Natural killer cell (primary cell): ENCODE measurements around the gene KASH5. TPM values are rescaled to one million over a fixed set of nuclear protein-coding genes. Genes with fewer than 3 reads are reported as not detected.

Source experiments
- ATAC-seq, 3 donors: fragments of 150-1000 bp in 2 of 3; fragments of 200-7000 bp in 1 of 3; cut with Tn5 transposase; 1 replicate in 1 of 3; 2 replicates in 2 of 3; pipeline ENCODE4 v1.10.0; 2021; ENCODE audit warnings: mild to moderate bottlenecking in 2 of 3, moderate library complexity in 2 of 3
- DNase-seq, 2 donors: peaks; one replicate each; pipeline versions ENCODE4 v3.0.0 to v3.0.0-alpha.2; 2013 to 2021; ENCODE audit warnings: mixed read lengths in 1 of 2
- H3K27ac ChIP-seq: one replicate; pipeline ENCODE4 v1.5.1; 2013; ENCODE audit warnings: mild to moderate bottlenecking, low read length
- H3K27me3 ChIP-seq: one replicate; pipeline ENCODE4 v1.6.1; 2013; ENCODE audit warnings: low read length; ENCODE audit not compliant: control insufficient read depth, insufficient read depth
- H3K36me3 ChIP-seq: one replicate; pipeline ENCODE4 v1.6.1; 2013; ENCODE audit warnings: low read length; ENCODE audit not compliant: control insufficient read depth, insufficient read depth
- H3K4me1 ChIP-seq: one replicate; pipeline ENCODE4 v1.6.1; 2013; ENCODE audit warnings: low read length; ENCODE audit not compliant: control insufficient read depth, insufficient read depth
- H3K4me3 ChIP-seq: one replicate; pipeline ENCODE4 v1.5.1; 2013; ENCODE audit warnings: low read length
- H3K9me3 ChIP-seq: one replicate; pipeline ENCODE4 v1.6.1; 2013; ENCODE audit warnings: low read length; ENCODE audit not compliant: control insufficient read depth, insufficient read depth
- H3K27ac Mint-ChIP-seq, 2 donors: one replicate each; pipeline ENCODE4 v1.8.0; 2022; ENCODE audit warnings: mild to moderate bottlenecking in 2 of 2, mixed read lengths in 2 of 2, moderate library complexity in 1 of 2
- H3K27me3 Mint-ChIP-seq, 2 donors: one replicate each; pipeline ENCODE4 v1.8.0; 2022; ENCODE audit warnings: low read depth in 2 of 2, mixed read lengths in 2 of 2
- H3K36me3 Mint-ChIP-seq: one replicate; pipeline ENCODE4 v1.8.0; 2022; ENCODE audit warnings: mixed read lengths
- H3K4me1 Mint-ChIP-seq, 2 donors: one replicate each; pipeline ENCODE4 v1.8.0; 2022; ENCODE audit warnings: mixed read lengths in 2 of 2
- H3K4me3 Mint-ChIP-seq: one replicate; pipeline ENCODE4 v1.8.0; 2022; ENCODE audit warnings: mild to moderate bottlenecking, moderate library complexity, mixed read lengths
- H3K9me3 Mint-ChIP-seq, 2 donors: one replicate each; pipeline ENCODE4 v1.8.0; 2022; ENCODE audit warnings: mixed read lengths in 2 of 2
- CTCF ChIP-seq: fragments of 200-600 bp; IDR thresholded peaks from one replicate; pipeline ENCODE4 v1.8.0; 2022; ENCODE audit warnings: antibody characterized with exemption
- WGBS: methylation state at CpG from one replicate; pipeline ENCODE4 v1.1.7; 2013; ENCODE audit warnings: missing lambda C conversion rate; ENCODE audit not compliant: insufficient coverage; 5-methylcytosine and 5-hydroxymethylcytosine counted together
- intact Hi-C: fragments of 100-400 bp; cut with micrococcal nuclease; formaldehyde crosslinking; loops from one replicate; pipeline ENCODE4 v1.14.2; 2022
- total RNA-seq, 4 donors: library from RNA; stranded (reverse); fragments of 120-200 nt in 1 of 4; gene quantifications; one replicate each; pipeline versions ENCODE4 v1.2.3 to v1.2.4, GENCODE V29; 2013 to 2022

Gene KASH5
- total RNA-seq, 3 donors from 2014 or later (not counting 1 experiment from before 2014, with no cell fraction given), result 0.73 to 0.80 TPM; not detected in 1

DNA sequence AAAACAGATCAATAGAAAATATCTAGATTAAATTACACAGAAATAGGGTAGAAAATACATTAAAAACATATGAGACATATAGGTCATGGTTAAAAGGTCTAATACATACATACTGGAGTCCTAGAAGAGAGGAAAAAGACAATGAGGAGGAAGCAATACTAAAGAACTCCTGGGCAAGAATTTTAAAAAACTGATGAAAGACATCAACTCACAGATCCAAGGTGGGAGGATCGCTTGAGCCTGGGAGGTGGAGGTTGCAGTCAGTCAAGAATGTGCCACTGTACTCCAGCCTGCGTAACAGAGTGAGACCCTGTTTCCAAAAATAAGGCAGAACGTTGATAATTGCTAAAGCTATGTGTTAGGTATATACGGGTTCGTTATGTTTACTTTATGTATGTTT is 5.4 kb upstream of the KASH5 start:
- intact Hi-C loops, result no loop called here
- Histone ChIP-seq H3K9me3 (no peaks in the 10 kb centered on the region), H3K4me1 (peaks cover 3% of the 10 kb centered on the region), H3K27ac (no peak overlapping the region), H3K4me3 (no peak overlapping the region), H3K36me3 (no peaks in the 10 kb centered on the region), H3K27me3 (no peaks in the 10 kb centered on the region)
- H3K36me3 Mint-ChIP-seq, result peaks cover 14% of the 10 kb centered on the region
- no peak overlapping the region for H3K27ac Mint-ChIP-seq
- H3K4me3 Mint-ChIP-seq, result no peak overlapping the region
- no peak for TF ChIP-seq CTCF
- DNase-seq (no peak), ATAC-seq (no peak)
- 97% methylated on average over 3 of the region's 5 CpGs for WGBS
- peaks cover 0 to 5% of the 10 kb centered on the region in 2 donors for H3K4me1 Mint-ChIP-seq
- H3K9me3 Mint-ChIP-seq, result peaks cover 3 to 7% of the 10 kb centered on the region in 2 donors
- H3K27me3 Mint-ChIP-seq, result peaks cover 0 to 3% of the 10 kb centered on the region in 2 donors

- no peak for TF ChIP-seq CTCF
- no peak for ATAC-seq
- H3K27ac Mint-ChIP-seq, result no peak overlapping the region
Observed at GRCh38 chr19:49383599-49383998, 4.5 kb upstream of the KASH5 start.

DNA sequence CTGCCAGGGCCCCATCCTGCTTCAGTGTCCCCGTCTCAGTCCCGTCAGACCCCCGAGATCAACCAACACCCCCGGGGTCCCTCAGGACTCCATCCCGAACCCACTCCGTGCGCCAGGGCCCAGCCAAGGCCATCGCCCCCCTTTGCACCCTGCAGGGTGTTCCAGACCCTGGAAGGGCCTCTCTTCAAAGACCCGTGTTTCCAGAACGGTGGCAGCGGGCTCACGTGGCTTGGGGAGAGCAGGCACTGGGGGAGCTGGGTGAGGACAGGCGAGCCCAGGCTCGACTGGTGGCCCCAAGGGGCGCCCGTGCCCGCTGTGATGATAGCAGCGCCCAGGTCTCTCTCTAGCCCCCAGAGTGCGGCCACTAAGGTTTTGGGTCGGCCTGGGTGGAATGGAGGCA is 1.4 kb downstream of the KASH5 start:
- intact Hi-C loops, result no loop called here
- DNase-seq (no peak), ATAC-seq (no peak)
- Mint-ChIP-seq H3K27me3 (peaks cover 0 to 7% of the 10 kb centered on the region in 2 donors), H3K9me3 (no peaks in the 10 kb centered on the region), H3K4me1 (peaks cover 11 to 26% of the 10 kb centered on the region in 2 donors), H3K4me3 (no peak overlapping the region), H3K27ac (peak overlapping the region in 1 of 2 donors; percentile 20), H3K36me3 (no peaks in the 10 kb centered on the region)
- TF ChIP-seq CTCF, result no peak
- Histone ChIP-seq H3K9me3 (no peaks in the 10 kb centered on the region), H3K4me3 (no peak overlapping the region), H3K36me3 (no peaks in the 10 kb centered on the region), H3K4me1 (peaks cover 37% of the 10 kb centered on the region), H3K27ac (no peak overlapping the region), H3K27me3 (no peaks in the 10 kb centered on the region)
- 94% methylated on average over 20 of the region's 20 CpGs for WGBS

More at GRCh38 chr19:49383599-49383998, 4.5 kb upstream of the KASH5 start:
- Histone ChIP-seq H3K9me3 (no peaks in the 10 kb centered on the region), H3K4me1 (peaks cover 13% of the 10 kb centered on the region), H3K36me3 (no peaks in the 10 kb centered on the region), H3K4me3 (no peak overlapping the region), H3K27me3 (no peaks in the 10 kb centered on the region), H3K27ac (no peak overlapping the region)
- peaks cover 3 to 7% of the 10 kb centered on the region in 2 donors for H3K9me3 Mint-ChIP-seq
- H3K4me3 Mint-ChIP-seq, result no peak overlapping the region
- no CpG with 5 or more reads among the region's 1 CpG for WGBS
- intact Hi-C loops, result no loop called here
- peaks cover 1 to 11% of the 10 kb centered on the region in 2 donors for H3K4me1 Mint-ChIP-seq
- H3K36me3 Mint-ChIP-seq, result peaks cover 14% of the 10 kb centered on the region
- peaks cover 0 to 3% of the 10 kb centered on the region in 2 donors for H3K27me3 Mint-ChIP-seq
- DNase-seq, result no peak
